Activated T-cell treated with anti-CD3 and anti-CD28 coated beads, Interleukin-2, amount 50 U/mL, for 24 hours (primary cell): ENCODE measurements around the gene LRRC31.

Experiments
- DNase-seq: peaks from one replicate; pipeline ENCODE4 v3.0.0-alpha.2; 2020
- H3K27ac Mint-ChIP-seq: 2 replicates; pipeline ENCODE4 v1.8.0; 2020; ENCODE audit warnings: mild to moderate bottlenecking, mixed read lengths
- H3K27me3 Mint-ChIP-seq: 2 replicates; pipeline ENCODE4 v1.8.0; 2020; ENCODE audit warnings: mixed read lengths
- H3K36me3 Mint-ChIP-seq: 2 replicates; pipeline ENCODE4 v1.8.0; 2020; ENCODE audit warnings: low read depth, mixed read lengths
- H3K4me1 Mint-ChIP-seq: 2 replicates; pipeline ENCODE4 v1.8.0; 2020; ENCODE audit warnings: low read depth, mixed read lengths
- H3K4me3 Mint-ChIP-seq: 2 replicates; pipeline ENCODE4 v1.8.0; 2020; ENCODE audit warnings: mild to moderate bottlenecking, moderate library complexity, mixed read lengths
- H3K9me3 Mint-ChIP-seq: 2 replicates; pipeline ENCODE4 v1.8.0; 2020; ENCODE audit warnings: mixed read lengths

LRRC31 gene

GRCh38 chr3:169813278-169813677 lies 56.5 kb downstream of the LRRC31 start:
- Mint-ChIP-seq H3K36me3 (no peaks in the 10 kb centered on the region), H3K4me1 (peaks cover 29% of the 10 kb centered on the region), H3K4me3 (peak overlapping the region; percentile 72), H3K9me3 (peaks cover 7% of the 10 kb centered on the region), H3K27me3 (peaks cover 3% of the 10 kb centered on the region), H3K27ac (peak overlapping the region; percentile 85)
- DNase-seq, result no peak

- Mint-ChIP-seq H3K4me1 (peaks cover 29% of the 10 kb centered on the region), H3K27me3 (no peaks in the 10 kb centered on the region), H3K9me3 (peaks cover 7% of the 10 kb centered on the region), H3K27ac (peak within 1 kb of the TSS; percentile 85), H3K36me3 (no peaks in the 10 kb centered on the region), H3K4me3 (peak within 1 kb of the TSS; percentile 72)
- DNase-seq, result peak; percentile 82
These were observed 57.2 kb downstream of the LRRC31 start, which contains the start of the genes LRRC34 and LRRIQ4 for GRCh38 chr3:169812332-169813235. Gene LRRC34 (minus strand): TSS chr3:169812904. CDS start chr3:169812548, 356 bp downstream. Gene LRRIQ4 (plus strand): TSS chr3:169812870. CDS start chr3:169821922, 9,052 bp downstream.

- Mint-ChIP-seq H3K27me3 (no peaks in the 10 kb centered on the region), H3K4me1 (peaks cover 29% of the 10 kb centered on the region), H3K4me3 (peak overlapping the region; percentile 72), H3K36me3 (no peaks in the 10 kb centered on the region), H3K9me3 (peaks cover 7% of the 10 kb centered on the region), H3K27ac (peak overlapping the region; percentile 76)
- no peak for DNase-seq
These were observed 58.0 kb downstream of the LRRC31 start for GRCh38 chr3:169811631-169812331.

- H3K36me3 Mint-ChIP-seq, result no peaks in the 10 kb centered on the region
- DNase-seq, result no peak
- H3K27me3 Mint-ChIP-seq, result no peaks in the 10 kb centered on the region
- H3K4me3 Mint-ChIP-seq, result no peak overlapping the region
- peaks cover 28% of the 10 kb centered on the region for H3K4me1 Mint-ChIP-seq
- H3K27ac Mint-ChIP-seq, result no peak overlapping the region
- no peaks in the 10 kb centered on the region for H3K9me3 Mint-ChIP-seq
These were observed 60.4 kb downstream of the LRRC31 start for GRCh38 chr3:169809230-169809795.

- Mint-ChIP-seq H3K27me3 (no peaks in the 10 kb centered on the region), H3K36me3 (no peaks in the 10 kb centered on the region), H3K27ac (no peak overlapping the region), H3K4me1 (peaks cover 5% of the 10 kb centered on the region), H3K4me3 (no peak overlapping the region), H3K9me3 (no peaks in the 10 kb centered on the region)
- no peak for DNase-seq
These were observed 65.1 kb downstream of the LRRC31 start for GRCh38 chr3:169804681-169805080.

- Mint-ChIP-seq H3K27ac (no peak overlapping the region), H3K4me1 (peaks cover 10% of the 10 kb centered on the region), H3K27me3 (no peaks in the 10 kb centered on the region), H3K4me3 (no peak overlapping the region), H3K36me3 (peaks cover 61% of the 10 kb centered on the region), H3K9me3 (no peaks in the 10 kb centered on the region)
- no peak for DNase-seq
These were observed 77.4 kb downstream of the LRRC31 start for GRCh38 chr3:169792359-169792758.

GRCh38 chr3:169790687-169791429 lies 78.9 kb downstream of the LRRC31 start:
- no peak for DNase-seq
- H3K9me3 Mint-ChIP-seq, result no peaks in the 10 kb centered on the region
- no peak overlapping the region for H3K4me3 Mint-ChIP-seq
- H3K27me3 Mint-ChIP-seq, result no peaks in the 10 kb centered on the region
- H3K27ac Mint-ChIP-seq, result no peak overlapping the region
- peaks cover 16% of the 10 kb centered on the region for H3K4me1 Mint-ChIP-seq
- H3K36me3 Mint-ChIP-seq, result peaks cover 71% of the 10 kb centered on the region

- no peak overlapping the region for H3K27ac Mint-ChIP-seq
- DNase-seq, result no peak
- peaks cover 21% of the 10 kb centered on the region for H3K4me1 Mint-ChIP-seq
- H3K9me3 Mint-ChIP-seq, result no peaks in the 10 kb centered on the region
- peaks cover 77% of the 10 kb centered on the region for H3K36me3 Mint-ChIP-seq
- no peaks in the 10 kb centered on the region for H3K27me3 Mint-ChIP-seq
- no peak overlapping the region for H3K4me3 Mint-ChIP-seq
These were observed 79.5 kb downstream of the LRRC31 start for GRCh38 chr3:169790219-169790618.
